Lower leg skin (tissue), 3 donors: ENCODE measurements around the gene FASTK.

Experiments
- POLR2A ChIP-seq, 2 donors: fragments of 450-650 bp; IDR thresholded peaks; one replicate each; pipeline ENCODE4 v1.6.1; 2016 to 2017; ENCODE audit warnings: antibody characterized with exemption in 2 of 2, mild to moderate bottlenecking in 1 of 2, moderate library complexity in 1 of 2
- TF ChIP-seq, protein P1 (sequence below), 3 donors: fragments of 450-650 bp; IDR thresholded peaks; one replicate each; pipeline ENCODE4 v1.5.1; 2016; ENCODE audit warnings: antibody characterized with exemption in 3 of 3, mild to moderate bottlenecking in 3 of 3, moderate library complexity in 2 of 3

DNA sequence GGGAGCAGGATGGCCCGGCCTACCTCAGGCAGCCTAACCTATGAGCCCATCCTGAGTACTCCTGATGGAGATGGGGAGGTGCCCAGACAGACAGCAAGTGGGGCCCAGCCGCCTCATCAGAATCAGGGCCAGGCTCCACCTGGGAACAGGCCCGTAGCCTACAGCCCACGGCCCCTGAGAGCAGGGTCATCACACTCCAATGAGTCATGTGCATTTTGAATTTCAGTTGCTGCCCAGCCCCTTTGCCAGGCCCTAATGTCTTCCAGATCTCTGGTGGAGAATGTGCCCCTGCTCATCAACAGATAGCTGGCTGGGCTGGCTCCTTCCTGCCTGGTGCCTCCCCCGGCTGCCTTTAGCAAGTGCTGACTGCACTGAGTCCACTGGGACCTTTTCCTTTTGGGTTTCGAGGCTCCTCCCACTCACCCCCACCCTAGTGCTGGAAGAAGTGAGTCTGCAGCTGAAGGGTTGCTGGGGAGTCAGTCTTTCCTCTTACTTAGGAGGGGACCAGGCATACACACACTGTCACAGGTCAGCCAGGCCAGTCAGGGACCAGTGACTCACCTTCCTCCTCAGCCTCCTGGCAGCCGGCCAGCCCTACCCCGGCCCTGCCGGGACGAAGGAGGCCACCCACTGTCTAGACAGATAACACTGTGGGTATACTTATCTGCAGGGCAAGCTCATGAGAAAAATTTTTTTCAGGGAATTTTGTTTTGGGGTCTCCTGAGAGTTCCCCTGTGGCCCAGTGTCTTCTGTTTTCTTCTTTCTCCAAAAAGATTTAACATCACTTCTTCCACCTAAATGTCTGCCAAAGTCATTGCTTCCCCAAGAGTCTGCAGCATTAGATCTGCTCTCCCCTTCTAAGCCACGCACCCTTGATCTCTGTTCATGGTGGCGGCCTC, 41.4 kb downstream of the FASTK start:
- TF ChIP-seq, protein P1, sequence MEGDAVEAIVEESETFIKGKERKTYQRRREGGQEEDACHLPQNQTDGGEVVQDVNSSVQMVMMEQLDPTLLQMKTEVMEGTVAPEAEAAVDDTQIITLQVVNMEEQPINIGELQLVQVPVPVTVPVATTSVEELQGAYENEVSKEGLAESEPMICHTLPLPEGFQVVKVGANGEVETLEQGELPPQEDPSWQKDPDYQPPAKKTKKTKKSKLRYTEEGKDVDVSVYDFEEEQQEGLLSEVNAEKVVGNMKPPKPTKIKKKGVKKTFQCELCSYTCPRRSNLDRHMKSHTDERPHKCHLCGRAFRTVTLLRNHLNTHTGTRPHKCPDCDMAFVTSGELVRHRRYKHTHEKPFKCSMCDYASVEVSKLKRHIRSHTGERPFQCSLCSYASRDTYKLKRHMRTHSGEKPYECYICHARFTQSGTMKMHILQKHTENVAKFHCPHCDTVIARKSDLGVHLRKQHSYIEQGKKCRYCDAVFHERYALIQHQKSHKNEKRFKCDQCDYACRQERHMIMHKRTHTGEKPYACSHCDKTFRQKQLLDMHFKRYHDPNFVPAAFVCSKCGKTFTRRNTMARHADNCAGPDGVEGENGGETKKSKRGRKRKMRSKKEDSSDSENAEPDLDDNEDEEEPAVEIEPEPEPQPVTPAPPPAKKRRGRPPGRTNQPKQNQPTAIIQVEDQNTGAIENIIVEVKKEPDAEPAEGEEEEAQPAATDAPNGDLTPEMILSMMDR (IDR thresholded peaks at IDR 0.05), result no peak
- no peak for TF ChIP-seq POLR2A (IDR thresholded peaks at IDR 0.05)
